Measurements from ENCODE around the gene WTIP. TPM values are rescaled to one million over a fixed set of nuclear protein-coding genes. Genes with fewer than 3 reads are reported as not detected.

WTIP gene
- total RNA-seq, 1 experiment from 2014 or later: 32.5 TPM

GRCh38 chr19:34497112-34497805 lies 15.7 kb downstream of the WTIP start:
- no peak overlapping the region for H4K8ac ChIP-seq (replicated peaks; ENCODE audit: insufficient read length, low read depth, low read length)
- no peak overlapping the region for H4K91ac ChIP-seq (ENCODE audit: insufficient read length, low read depth, low read length)
- H2BK20ac ChIP-seq (ENCODE audit: low read depth, low read length, poor library complexity, severe bottlenecking): no peak overlapping the region
- H2BK120ac ChIP-seq (ENCODE audit: low read depth, low read length, poor library complexity, severe bottlenecking): no peak overlapping the region
- no peak overlapping the region for H2AFZ ChIP-seq (ENCODE audit: low read length)
- H3K9ac ChIP-seq (ENCODE audit: extremely low read depth, insufficient read length, low read length): no peak overlapping the region
- no peaks in the 10 kb centered on the region for H3K9me3 Mint-ChIP-seq
- no peaks in the 10 kb centered on the region for H3K4me1 ChIP-seq (ENCODE audit: insufficient read depth, low read length)
- H3K79me1 ChIP-seq (ENCODE audit: insufficient read depth, low read depth, low read length, poor library complexity, severe bottlenecking): no peaks in the 10 kb centered on the region
- no peak overlapping the region; a peak in 1 of 5 replicates for H3K4me3 Mint-ChIP-seq
- H3K23me2 ChIP-seq (ENCODE audit: insufficient read length, low read depth, low read length, poor library complexity, severe bottlenecking): no peaks in the 10 kb centered on the region
- no peak overlapping the region for H3K4ac ChIP-seq (ENCODE audit: low read depth, low read length)
- no peaks in the 10 kb centered on the region for H4K20me1 ChIP-seq (ENCODE audit: control insufficient read depth, insufficient read depth, insufficient read length)
- peaks cover 10 to 15% of the 10 kb centered on the region in 2 experiments for H3K4me1 Mint-ChIP-seq
- H2BK5ac ChIP-seq (ENCODE audit: insufficient read length, low read length): no peak overlapping the region
- no peak overlapping the region for H2AK5ac ChIP-seq (ENCODE audit: insufficient read length, low read length)
- no peak overlapping the region for H3K56ac ChIP-seq (ENCODE audit: insufficient read length, low read depth, low read length)
- H2BK15ac ChIP-seq (ENCODE audit: low read depth, low read length): no peak overlapping the region
- no peaks in the 10 kb centered on the region for H3K27me3 ChIP-seq (ENCODE audit: insufficient read depth, low read length)
- no peaks in the 10 kb centered on the region for H3K9me3 ChIP-seq (ENCODE audit: control insufficient read depth, low read depth, low read length)
- H3K14ac ChIP-seq (ENCODE audit: insufficient read depth, low read length): no peak overlapping the region
- H3K27ac ChIP-seq (ENCODE audit: insufficient read length, low read depth, low read length): no peak overlapping the region
- H3K18ac ChIP-seq (ENCODE audit: insufficient read length, low read depth, low read length): no peak overlapping the region
- no peaks in the 10 kb centered on the region for H3K79me2 ChIP-seq (ENCODE audit: insufficient read depth, low read length)
- H3T11ph ChIP-seq (ENCODE audit: low read length): no peak overlapping the region
- no peak overlapping the region for H2BK12ac ChIP-seq (ENCODE audit: insufficient read length, low read depth, low read length)
- no peak overlapping the region for H3K4me2 ChIP-seq (ENCODE audit: insufficient read depth, insufficient read length, low read length)
- peak overlapping the region in 1 of 3 experiments; percentile 62; a peak in 3 of 7 replicates for H3K27ac Mint-ChIP-seq
- no peak overlapping the region for H4K5ac ChIP-seq (ENCODE audit: insufficient read length, low read depth, low read length)
- TF ChIP-seq, protein P1, sequence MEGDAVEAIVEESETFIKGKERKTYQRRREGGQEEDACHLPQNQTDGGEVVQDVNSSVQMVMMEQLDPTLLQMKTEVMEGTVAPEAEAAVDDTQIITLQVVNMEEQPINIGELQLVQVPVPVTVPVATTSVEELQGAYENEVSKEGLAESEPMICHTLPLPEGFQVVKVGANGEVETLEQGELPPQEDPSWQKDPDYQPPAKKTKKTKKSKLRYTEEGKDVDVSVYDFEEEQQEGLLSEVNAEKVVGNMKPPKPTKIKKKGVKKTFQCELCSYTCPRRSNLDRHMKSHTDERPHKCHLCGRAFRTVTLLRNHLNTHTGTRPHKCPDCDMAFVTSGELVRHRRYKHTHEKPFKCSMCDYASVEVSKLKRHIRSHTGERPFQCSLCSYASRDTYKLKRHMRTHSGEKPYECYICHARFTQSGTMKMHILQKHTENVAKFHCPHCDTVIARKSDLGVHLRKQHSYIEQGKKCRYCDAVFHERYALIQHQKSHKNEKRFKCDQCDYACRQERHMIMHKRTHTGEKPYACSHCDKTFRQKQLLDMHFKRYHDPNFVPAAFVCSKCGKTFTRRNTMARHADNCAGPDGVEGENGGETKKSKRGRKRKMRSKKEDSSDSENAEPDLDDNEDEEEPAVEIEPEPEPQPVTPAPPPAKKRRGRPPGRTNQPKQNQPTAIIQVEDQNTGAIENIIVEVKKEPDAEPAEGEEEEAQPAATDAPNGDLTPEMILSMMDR (conservative IDR thresholded peaks at IDR 0.05): no peak
- no peak overlapping the region for H3K23ac ChIP-seq (ENCODE audit: insufficient read length, low read depth, low read length)
- DNase-seq: no peak
- WGBS (ENCODE audit: extremely low coverage, insufficient read length, low lambda C conversion rate): no CpG with 5 or more reads among the region's 15 CpGs
- H3K36me3 Mint-ChIP-seq (ENCODE audit: insufficient read depth in 1 of 3, low read depth in 3 of 3): peaks cover 17 to 57% (median 57%) of the 10 kb centered on the region in 3 experiments; a peak in 6 of 7 replicates
- H3K27me3 Mint-ChIP-seq (ENCODE audit: low read depth): no peaks in the 10 kb centered on the region; the same call in 1 of the 2 replicates

Data from H9 (cell line).